Left lung (tissue), 10 donors: ENCODE data around the gene ELAVL2. TPM values are rescaled to one million over a fixed set of nuclear protein-coding genes. Genes with fewer than 3 reads are reported as not detected.
"Not testable (repeated sequence)": the region's sequence is repeated elsewhere in the genome, so short reads cannot be mapped to it uniquely, and the experiment has no call there.

Experiments
- ATAC-seq: fragments of 200-7000 bp; cut with Tn5 transposase; one replicate; pipeline ENCODE4 v1.9.1; 2020; ENCODE audit warnings: moderate library complexity
- DNase-seq, 4 donors: peaks; one replicate each; pipeline ENCODE4 v3.0.0-alpha.2; 2013 to 2020
- H3K27ac ChIP-seq, 2 donors: fragments of 200-600 bp; sonication (generic) in 1 of 2; one replicate each; pipeline versions ENCODE4 v1.5.0 to v1.8.0; 2020 to 2021
- H3K27me3 ChIP-seq, 2 donors: fragments of 200-600 bp; sonication (generic) in 1 of 2; one replicate each; pipeline versions ENCODE4 v1.5.0 to v1.8.0; 2020 to 2021
- H3K36me3 ChIP-seq, 2 donors: fragments of 200-600 bp; sonication (generic) in 1 of 2; one replicate each; pipeline versions ENCODE4 v1.5.0 to v1.8.0; 2020 to 2021
- H3K4me1 ChIP-seq, 2 donors: fragments of 200-600 bp; one replicate each; pipeline ENCODE4 v1.8.0; 2021
- H3K4me3 ChIP-seq, 2 donors: fragments of 200-600 bp; sonication (generic) in 1 of 2; one replicate each; pipeline versions ENCODE4 v1.5.0 to v1.8.0; 2020 to 2021; ENCODE audit warnings: mild to moderate bottlenecking in 1 of 2
- H3K9me3 ChIP-seq, 2 donors: fragments of 200-600 bp; sonication (generic) in 1 of 2; one replicate each; pipeline versions ENCODE4 v1.5.0 to v1.8.0; 2020 to 2021
- intact Hi-C, 2 donors: fragments of 100-400 bp; cut with DNase I; formaldehyde crosslinking; loops; one replicate each; pipeline versions ENCODE4 v1.11.2 to v1.14.2; 2022
- polyA plus RNA-seq, 6 donors: library from polyadenylated mRNA; unstranded; fragments of 120-200 nt; gene quantifications; one replicate each; pipeline ENCODE4 v1.2.1, GENCODE V29; 2013; ENCODE audit not compliant: insufficient read length in 6 of 6
- total RNA-seq, 2 donors: library from RNA; stranded (reverse); fragmentation: NEBNext Ultra II Directional; extraction: Animal tissue kit (Norgen Biotek cat#: 25700); gene quantifications; one replicate each; pipeline ENCODE4 v1.2.1, GENCODE V29; 2021
- TF ChIP-seq, protein P1 (sequence below), 2 donors: fragments of 200-600 bp; sonication (generic) in 1 of 2; IDR thresholded peaks; one replicate each; pipeline versions ENCODE4 v1.5.0 to v1.8.0; 2021; ENCODE audit warnings: antibody characterized with exemption in 2 of 2
- donor health status: DM: no; HTN: yes; CAD: no.
- donor health status: DM: no; HTN: no; CAD: no.

Gene ELAVL2
- total and polyA plus RNA-seq, 8 donors: 0.35 to 4.5 (median 2.3) TPM; not detected in 1

DNA sequence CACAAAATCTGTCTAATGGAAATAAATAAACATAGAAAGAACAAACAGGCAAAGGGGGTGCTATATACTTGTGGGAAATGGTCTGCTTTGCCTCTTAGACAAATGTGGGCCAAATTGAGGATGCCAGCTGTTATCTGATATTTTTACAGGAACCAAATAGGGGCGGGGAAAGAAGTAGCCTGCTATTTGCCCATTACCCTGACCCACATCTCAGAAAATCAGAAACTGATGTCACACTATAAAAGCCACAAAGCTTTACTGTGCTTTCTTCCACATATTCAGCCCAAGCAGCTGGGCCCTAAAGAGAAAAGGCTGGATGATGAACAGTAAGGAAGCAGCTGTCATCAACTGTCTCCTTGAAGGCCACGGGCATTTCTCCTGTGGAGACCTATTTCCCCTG is 97.3 kb downstream of the ELAVL2 start:
- Histone ChIP-seq H3K4me1 (no peaks in the 10 kb centered on the region), H3K9me3 (no peaks in the 10 kb centered on the region), H3K36me3 (no peaks in the 10 kb centered on the region), H3K27me3 (no peaks in the 10 kb centered on the region), H3K27ac (no peak overlapping the region), H3K4me3 (no peak overlapping the region)
- DNase-seq (no peak), ATAC-seq (no peak)
- TF ChIP-seq, protein P1, sequence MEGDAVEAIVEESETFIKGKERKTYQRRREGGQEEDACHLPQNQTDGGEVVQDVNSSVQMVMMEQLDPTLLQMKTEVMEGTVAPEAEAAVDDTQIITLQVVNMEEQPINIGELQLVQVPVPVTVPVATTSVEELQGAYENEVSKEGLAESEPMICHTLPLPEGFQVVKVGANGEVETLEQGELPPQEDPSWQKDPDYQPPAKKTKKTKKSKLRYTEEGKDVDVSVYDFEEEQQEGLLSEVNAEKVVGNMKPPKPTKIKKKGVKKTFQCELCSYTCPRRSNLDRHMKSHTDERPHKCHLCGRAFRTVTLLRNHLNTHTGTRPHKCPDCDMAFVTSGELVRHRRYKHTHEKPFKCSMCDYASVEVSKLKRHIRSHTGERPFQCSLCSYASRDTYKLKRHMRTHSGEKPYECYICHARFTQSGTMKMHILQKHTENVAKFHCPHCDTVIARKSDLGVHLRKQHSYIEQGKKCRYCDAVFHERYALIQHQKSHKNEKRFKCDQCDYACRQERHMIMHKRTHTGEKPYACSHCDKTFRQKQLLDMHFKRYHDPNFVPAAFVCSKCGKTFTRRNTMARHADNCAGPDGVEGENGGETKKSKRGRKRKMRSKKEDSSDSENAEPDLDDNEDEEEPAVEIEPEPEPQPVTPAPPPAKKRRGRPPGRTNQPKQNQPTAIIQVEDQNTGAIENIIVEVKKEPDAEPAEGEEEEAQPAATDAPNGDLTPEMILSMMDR (IDR thresholded peaks at IDR 0.05): no peak
- intact Hi-C loops: no loop called here

DNA sequence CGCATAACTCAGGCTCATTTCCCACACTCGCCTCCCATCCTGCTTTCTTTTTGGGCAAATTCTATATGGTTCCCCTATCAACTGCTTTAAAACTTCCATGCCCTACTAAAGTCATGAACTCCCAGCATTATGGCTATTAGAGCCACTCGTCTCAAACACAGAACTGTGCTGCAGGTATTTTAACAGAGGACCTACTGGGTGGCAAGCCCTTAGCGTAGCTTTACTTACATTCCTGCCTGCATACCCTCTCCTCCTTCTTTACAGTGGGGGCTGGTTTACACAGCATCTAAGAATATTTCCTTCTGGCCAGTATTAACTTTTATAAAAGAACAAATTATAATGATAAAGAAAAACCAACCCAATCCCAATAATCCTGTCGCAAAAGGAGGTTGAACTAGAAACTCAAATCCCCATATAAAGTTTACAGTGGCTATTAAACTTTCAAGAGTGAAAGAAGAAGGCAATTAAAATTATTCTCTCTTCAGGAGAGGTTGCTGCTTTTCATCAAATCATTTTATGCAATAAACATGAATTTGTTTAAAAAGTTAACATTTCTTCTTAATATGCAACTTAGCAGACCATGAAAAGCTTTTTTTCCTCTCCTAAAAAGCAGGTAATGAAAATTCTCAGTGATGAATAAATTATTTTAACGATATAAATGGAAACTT is 100.6 kb downstream of the ELAVL2 start:
- TF ChIP-seq, protein P1 (IDR thresholded peaks at IDR 0.05): no peak
- Histone ChIP-seq H3K9me3 (no peaks in the 10 kb centered on the region), H3K4me1 (no peaks in the 10 kb centered on the region), H3K27me3 (no peaks in the 10 kb centered on the region), H3K27ac (no peak overlapping the region), H3K4me3 (no peak overlapping the region), H3K36me3 (no peaks in the 10 kb centered on the region)
- no peak for ATAC-seq
- intact Hi-C loops: no loop called here
- DNase-seq: no peak

GRCh38 chr9:23723672-23724071 is 102.4 kb downstream of the ELAVL2 start:
- ATAC-seq (no peak), DNase-seq (no peak)
- intact Hi-C loops: no loop called here
- no peaks in the 10 kb centered on the region for H3K4me1 ChIP-seq
- no peak overlapping the region for H3K4me3 ChIP-seq
- no peaks in the 10 kb centered on the region for H3K36me3 ChIP-seq
- no peak overlapping the region for H3K27ac ChIP-seq
- no peaks in the 10 kb centered on the region for H3K27me3 ChIP-seq
- H3K9me3 ChIP-seq: no peaks in the 10 kb centered on the region
- TF ChIP-seq, protein P1 (IDR thresholded peaks at IDR 0.05): no peak

DNA sequence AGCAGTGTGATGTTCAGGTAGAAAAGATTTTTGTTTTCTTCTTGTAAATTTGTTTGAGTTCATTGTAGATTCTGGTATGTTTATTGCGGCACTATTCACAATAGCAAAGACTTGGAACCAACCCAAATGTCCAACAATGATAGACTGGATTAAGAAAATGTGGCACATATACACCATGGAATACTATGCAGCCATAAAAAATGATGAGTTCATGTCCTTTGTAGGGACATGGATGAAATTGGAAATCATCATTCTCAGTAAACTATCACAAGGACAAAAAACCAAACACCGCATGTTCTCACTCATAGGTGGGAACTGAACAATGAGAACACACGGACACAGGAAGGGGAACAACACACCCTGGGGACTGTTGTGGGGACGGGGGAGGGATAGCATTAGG is 103.0 kb downstream of the ELAVL2 start:
- H3K36me3 ChIP-seq, ATAC-seq, H3K27ac ChIP-seq, H3K27me3 ChIP-seq, H3K9me3 ChIP-seq, H3K4me3 ChIP-seq, H3K4me1 ChIP-seq, DNase-seq, intact Hi-C loops: not testable (repeated sequence)

DNA sequence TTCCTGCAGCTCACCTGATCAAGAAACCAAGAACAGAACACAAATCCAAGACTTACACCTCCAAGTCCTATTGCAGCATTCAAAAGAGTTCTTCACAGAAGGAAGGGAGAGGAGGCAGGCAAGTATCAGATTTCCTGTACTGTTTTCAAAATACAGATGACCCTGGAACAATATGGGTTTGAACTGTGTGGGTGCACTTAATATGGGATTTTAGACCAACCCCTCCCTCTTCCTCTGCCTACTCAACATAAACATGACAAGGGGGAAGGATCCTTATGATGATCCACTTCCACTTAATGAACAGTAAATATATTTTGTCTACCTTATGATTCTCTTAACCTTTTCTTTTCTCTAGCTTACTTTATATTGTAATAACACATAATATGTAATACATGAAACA is 104.6 kb downstream of the ELAVL2 start:
- H3K9me3 ChIP-seq: no peaks in the 10 kb centered on the region
- H3K4me1 ChIP-seq: no peaks in the 10 kb centered on the region
- H3K27ac ChIP-seq: no peak overlapping the region
- H3K27me3 ChIP-seq: no peaks in the 10 kb centered on the region
- DNase-seq (no peak), ATAC-seq (no peak)
- intact Hi-C loops: no loop called here
- no peak overlapping the region for H3K4me3 ChIP-seq
- TF ChIP-seq, protein P1 (IDR thresholded peaks at IDR 0.05): no peak
- H3K36me3 ChIP-seq: no peaks in the 10 kb centered on the region

DNA sequence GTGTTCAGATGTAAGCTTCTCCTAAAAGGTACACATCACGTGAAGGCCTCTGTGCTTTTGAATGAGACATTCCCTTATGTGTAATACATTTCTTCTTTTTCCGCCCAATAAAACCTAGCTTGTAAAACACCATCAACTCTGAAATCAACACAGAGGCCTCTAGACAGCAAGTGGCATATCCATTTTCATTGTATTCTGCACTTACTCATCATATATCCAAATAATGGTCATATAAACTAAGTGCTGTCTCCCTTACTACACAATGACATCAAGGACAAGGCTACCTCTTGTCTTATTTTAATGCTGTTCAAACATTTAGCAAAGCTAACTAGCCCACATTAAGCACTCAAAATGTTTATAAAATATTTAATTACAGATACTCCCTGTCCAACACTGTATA is 108.5 kb downstream of the ELAVL2 start:
- no peaks in the 10 kb centered on the region for H3K27me3 ChIP-seq
- no peaks in the 10 kb centered on the region for H3K9me3 ChIP-seq
- H3K27ac ChIP-seq: no peak overlapping the region
- no peaks in the 10 kb centered on the region for H3K36me3 ChIP-seq
- intact Hi-C loops: no loop called here
- TF ChIP-seq, protein P1 (IDR thresholded peaks at IDR 0.05): no peak
- H3K4me1 ChIP-seq: no peaks in the 10 kb centered on the region
- ATAC-seq (no peak), DNase-seq (no peak)
- H3K4me3 ChIP-seq: no peak overlapping the region
